NCI-H187 (cell line): ENCODE results near the gene MAD2L1BP.

Experiments used
- DNase-seq, 2 experiments: peaks; one replicate each; lab custom pipeline; 2025; lab: John Stamatoyannopoulos, UW

The MAD2L1BP gene

GRCh38 chr6:43667245-43668150, 31.9 kb downstream of the MAD2L1BP start:
- DNase-seq: peak; percentile 35 to 78

GRCh38 chr6:43668151-43669028, 32.8 kb downstream of the MAD2L1BP start:
- peak; percentile 16 to 19 for DNase-seq

DNA sequence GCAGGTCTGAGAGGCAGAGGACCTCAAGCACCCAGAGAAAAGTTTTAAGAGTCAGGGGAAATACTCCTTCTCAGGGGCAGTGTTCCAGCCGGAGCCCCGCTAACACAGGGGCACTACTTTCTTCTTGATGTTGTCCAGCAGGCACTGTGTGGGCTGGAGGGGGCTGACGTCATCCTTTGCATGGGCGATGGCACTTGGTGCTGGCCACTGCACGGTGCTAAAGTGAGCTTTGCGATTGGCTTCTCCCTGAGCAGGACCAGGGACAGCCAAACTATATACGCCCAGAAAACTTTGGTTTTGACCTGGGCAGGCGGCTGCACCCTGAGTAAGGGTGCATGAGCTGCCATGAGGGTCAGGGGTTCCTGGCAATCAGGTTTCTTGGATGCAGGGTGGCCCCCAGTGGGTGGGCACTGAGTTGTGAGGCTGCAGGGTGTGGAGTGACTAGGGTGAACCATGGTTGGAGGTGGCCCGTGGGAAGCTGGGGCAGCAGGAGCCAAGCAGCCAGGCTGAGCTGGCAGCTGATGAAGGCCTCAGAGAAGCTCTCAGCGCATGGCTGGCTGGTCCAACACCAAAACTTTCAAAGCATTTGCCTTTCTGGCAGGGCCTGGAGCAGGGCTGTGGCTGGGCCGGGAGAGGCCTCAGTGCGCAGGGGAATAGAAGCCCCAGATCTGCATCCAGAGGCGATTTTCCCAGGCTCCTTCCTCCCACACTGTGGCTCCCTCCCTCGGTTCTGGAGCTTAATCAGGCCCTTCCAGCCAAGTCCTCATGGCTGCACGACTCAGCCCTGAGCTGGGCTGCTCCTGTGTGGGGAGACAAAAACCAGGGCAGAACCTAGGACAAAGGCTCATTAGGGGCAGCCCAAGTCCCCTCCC, 33.6 kb downstream of the MAD2L1BP start:
- DNase-seq: no peak

GRCh38 chr6:43669922-43670622, 34.4 kb downstream of the MAD2L1BP start:
- DNase-seq: no peak

GRCh38 chr6:43670623-43670986, 35.0 kb downstream of the MAD2L1BP start:
- no peak for DNase-seq

GRCh38 chr6:43671011-43671800, 35.6 kb downstream of the MAD2L1BP start:
- no peak for DNase-seq

GRCh38 chr6:43671801-43672690, 36.4 kb downstream of the MAD2L1BP start:
- no peak for DNase-seq

GRCh38 chr6:43673444-43674084, 37.9 kb downstream of the MAD2L1BP start:
- DNase-seq: no peak

DNA sequence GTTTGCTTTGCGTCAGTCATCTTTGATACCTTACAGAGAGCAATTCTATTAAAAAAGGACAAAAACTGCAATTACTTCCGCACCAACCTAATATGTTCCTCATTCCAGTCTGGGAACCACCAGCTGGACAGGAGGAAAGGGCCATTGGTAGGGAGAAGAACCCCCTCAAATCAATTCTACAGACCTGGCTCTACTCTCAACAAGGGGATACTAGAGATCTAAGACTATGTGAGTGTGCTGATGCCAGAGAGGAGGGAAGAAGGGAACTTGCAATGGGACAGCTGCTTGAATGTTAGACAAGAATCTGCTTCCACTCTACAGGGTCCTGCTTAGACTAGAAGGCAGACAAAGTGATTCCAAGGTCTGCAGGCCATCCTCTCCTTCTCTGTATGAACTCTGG, 38.7 kb downstream of the MAD2L1BP start:
- DNase-seq: no peak

DNA sequence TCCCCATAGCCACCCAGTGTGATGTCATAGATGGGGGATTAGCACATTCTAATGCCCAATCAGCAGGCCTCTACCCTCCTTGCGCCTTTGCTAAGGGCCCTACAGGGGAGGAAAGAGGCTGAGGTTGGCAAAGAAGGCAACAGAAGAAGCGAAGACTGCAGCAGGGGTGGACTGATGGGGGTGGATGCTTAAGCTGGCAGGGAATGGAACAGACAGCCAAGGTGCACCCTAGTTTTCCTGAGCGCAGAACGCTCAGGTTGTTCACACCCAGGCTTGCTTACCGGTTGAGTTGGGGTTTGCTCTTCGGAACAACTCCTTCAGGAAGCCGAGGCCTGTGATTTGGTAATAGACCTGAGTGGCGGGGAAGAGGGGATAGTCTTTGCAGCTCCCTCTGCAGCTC, 39.3 kb downstream of the MAD2L1BP start:
- no peak for DNase-seq

DNA sequence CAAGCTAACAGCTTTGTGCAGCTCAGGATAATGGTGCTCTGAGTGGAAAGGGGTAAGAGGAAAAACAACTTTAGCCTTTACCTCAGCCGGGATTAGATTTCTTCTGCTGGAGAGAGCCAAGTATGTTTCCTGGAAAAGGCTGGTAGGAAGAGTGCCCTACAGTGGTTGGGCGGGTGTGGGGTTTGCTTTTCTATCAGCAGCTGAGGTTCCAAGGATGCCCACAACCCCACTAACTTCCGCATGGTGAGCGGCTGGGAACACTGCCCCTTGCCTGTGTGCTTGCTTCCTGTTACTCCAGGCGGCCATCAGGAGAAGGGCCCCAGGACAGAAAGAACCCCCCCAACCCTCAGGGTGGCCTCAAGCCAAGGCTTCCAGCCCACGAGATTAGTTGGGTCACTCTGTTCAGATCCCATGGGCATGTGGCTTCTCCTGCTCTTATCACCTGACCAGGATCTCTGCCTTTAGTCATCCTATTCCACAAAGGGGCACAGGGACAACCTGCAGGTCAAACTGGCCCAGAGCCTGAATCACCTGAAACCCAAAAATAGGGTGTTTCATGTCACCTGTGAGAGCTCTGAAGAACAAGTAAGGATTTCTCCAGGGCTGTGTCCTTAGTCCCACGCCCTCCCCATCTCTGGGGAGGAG, 41.4 kb downstream of the MAD2L1BP start:
- DNase-seq: no peak

GRCh38 chr6:43677759-43678158, 42.1 kb downstream of the MAD2L1BP start:
- DNase-seq: no peak

DNA sequence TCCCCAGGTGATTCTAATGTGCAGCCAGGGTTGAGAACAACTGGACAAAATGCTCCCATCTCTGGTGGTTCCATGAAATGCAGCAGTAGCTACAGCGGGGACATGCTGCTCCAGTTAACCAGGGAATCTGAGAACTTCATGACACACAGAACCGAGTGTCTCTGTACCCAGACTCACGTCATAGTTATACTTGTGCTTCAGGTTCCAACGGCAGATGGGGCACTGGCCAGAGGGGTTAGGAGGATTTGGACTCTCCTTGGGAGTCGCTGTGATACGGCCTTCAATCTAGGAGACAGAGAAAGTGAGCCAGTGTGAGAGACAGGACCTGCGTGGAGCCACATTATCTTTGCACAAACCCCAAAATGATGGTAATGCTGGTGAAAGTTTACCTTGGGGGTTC, 42.7 kb downstream of the MAD2L1BP start:
- DNase-seq: no peak

GRCh38 chr6:43679057-43679456, 43.4 kb downstream of the MAD2L1BP start:
- no peak for DNase-seq

DNA sequence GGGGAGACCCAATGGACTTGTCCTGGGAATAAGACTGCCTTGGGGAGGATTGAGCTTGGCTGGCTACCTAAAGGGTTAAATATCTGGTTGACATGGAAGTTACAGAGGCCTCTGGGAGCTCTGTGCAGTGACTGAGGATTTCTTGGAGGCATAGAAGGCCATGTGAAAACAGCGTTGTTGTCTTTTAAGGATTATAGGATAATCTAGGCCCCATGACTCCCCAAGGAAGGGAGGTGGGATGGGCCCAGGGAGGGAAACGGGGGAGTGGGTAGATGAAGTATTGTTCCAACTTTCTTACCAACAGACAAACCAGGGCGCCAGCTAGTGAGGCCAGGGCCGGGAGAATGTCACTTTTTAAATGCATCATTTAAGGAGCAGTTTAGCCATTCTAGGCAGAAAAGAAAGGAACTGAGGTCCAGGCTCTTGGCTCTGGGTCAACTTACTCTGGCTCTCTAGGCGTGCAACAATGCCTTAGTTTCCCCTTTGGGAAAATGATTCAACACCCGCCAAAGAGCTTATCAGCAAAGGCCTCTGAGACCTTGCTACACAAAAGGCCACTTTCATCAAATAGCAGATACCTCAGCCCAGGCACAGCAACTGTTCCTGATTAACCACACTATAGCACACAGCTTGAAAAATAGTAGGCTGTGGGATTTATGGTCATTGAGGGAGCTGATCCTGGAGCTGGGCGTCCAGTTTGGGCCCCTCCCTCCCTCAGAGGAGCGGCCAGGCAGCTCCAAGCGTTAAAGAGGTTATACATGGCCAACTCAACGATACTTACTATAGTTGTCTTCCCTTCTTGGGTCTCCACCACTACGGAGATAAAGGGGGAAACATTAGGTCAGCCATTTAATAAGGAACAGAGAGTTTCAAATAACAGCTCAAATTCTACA, 44.9 kb downstream of the MAD2L1BP start:
- DNase-seq: no peak

- no peak for DNase-seq
These were observed 45.7 kb downstream of the MAD2L1BP start for GRCh38 chr6:43681303-43681702.

DNA sequence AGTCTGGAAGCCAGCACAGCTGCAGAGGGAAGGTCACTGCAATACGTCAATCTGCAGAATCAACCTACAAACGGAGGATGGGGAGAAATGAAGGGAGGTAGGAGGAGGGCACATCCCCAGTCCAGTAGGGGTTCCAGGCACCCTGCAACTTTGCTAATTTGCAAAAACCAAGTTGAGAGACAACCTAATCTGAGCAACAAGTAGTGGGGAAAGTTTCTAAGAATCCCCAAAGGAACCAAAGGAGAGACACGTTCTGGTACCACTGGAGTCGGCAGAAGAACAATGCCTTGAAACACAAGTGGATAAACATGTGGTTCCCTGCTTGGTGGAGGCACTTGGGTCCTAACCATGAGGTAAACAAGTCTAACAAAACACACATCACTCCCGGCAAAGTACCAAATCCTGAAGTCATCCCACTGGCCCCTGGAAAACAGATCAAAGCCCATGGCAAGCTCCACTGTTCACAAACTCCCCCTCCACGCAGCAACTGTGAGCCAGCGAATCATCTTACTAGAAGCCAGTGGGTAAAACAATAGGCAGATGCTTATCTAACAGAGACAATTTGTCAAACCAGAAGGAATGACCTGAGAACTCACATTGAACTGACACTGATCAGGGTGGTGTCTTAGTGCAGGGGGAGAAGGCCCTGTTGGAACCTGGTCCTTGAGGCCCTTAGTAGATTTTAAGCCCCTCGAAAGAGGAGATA, 47.2 kb downstream of the MAD2L1BP start:
- DNase-seq: no peak
